SK-N-SH (cell line): ENCODE measurements around the gene TERT. TPM values are rescaled to one million over a fixed set of nuclear protein-coding genes. Genes with fewer than 3 reads are reported as not detected.

ENCODE experiments used
- CTCF ChIA-PET: fragments of 300-600, 350-600 bp; formaldehyde crosslinking; extraction: SDS; loops from one replicate; lab custom pipeline; 2021; lab: Yijun Ruan, JAX
- POLR2A ChIA-PET: fragments of 350-600 bp; sonication (Branson Sonifier 250); formaldehyde crosslinking; extraction: SDS; loops from one replicate; lab custom pipeline; 2020; ENCODE audit warnings: antibody characterized with exemption, inconsistent platforms; lab: Yijun Ruan, JAX
- DNase-seq: peaks from one replicate; pipeline ENCODE4 v3.0.0; 2012
- H2AFZ ChIP-seq: fragments of 200-600 bp; sonication (generic); 2 replicates; pipeline ENCODE4 v1.8.1; 2016; ENCODE audit warnings: antibody characterized with exemption, mild to moderate bottlenecking, low read depth
- H3F3A ChIP-seq: fragments of 200-600 bp; sonication (generic); replicated peaks from 2 replicates; pipeline ENCODE3; 2016; ENCODE audit warnings: antibody characterized with exemption, mild to moderate bottlenecking; ENCODE audit not compliant: insufficient read depth
- H3K27ac ChIP-seq, 2 experiments: fragments of 200-500 bp in 1 of 2; fragments of 200-600 bp in 1 of 2; sonication (Bioruptor generic) in 1 of 2; sonication (generic), shearing (Covaris generic) in 1 of 2; 2 replicates each; pipeline versions ENCODE4 v1.5.1 to v1.6.1; 2014 to 2016; ENCODE audit warnings: low read depth in 2 of 2, inconsistent platforms in 1 of 2, low read length in 1 of 2, mild to moderate bottlenecking in 1 of 2, mixed read lengths in 1 of 2
- H3K27me3 ChIP-seq: fragments of 200-600 bp; sonication (generic), shearing (Covaris generic); 2 replicates; pipeline ENCODE4 v1.6.1; 2016; ENCODE audit warnings: mixed run types; ENCODE audit not compliant: insufficient read depth
- H3K36me3 ChIP-seq, 2 experiments: fragments of 200-500 bp in 1 of 2; fragments of 200-600 bp in 1 of 2; sonication (Bioruptor generic) in 1 of 2; sonication (generic) in 1 of 2; replicated peaks in 1 of 2; 2 replicates each; pipeline versions ENCODE3 to v1.5.1; 2014 to 2016; ENCODE audit warnings: low read length in 1 of 2, mild to moderate bottlenecking in 1 of 2; ENCODE audit not compliant: insufficient read depth in 2 of 2, control insufficient read depth in 1 of 2
- H3K4me1 ChIP-seq, 2 experiments: fragments of 200-500 bp in 1 of 2; fragments of 200-600 bp in 1 of 2; sonication (Bioruptor generic) in 1 of 2; sonication (generic), shearing (Covaris generic) in 1 of 2; 2 replicates each; pipeline versions ENCODE4 v1.5.1 to v1.6.1; 2014 to 2016; ENCODE audit warnings: low read depth in 1 of 2, low read length in 1 of 2, mixed run types in 1 of 2; ENCODE audit not compliant: insufficient read depth in 2 of 2, control insufficient read depth in 1 of 2
- H3K4me2 ChIP-seq: fragments of 200-600 bp; sonication (generic), shearing (Covaris generic); 2 replicates; pipeline ENCODE4 v1.6.1; 2017; ENCODE audit warnings: mixed run types
- H3K4me3 ChIP-seq, 2 experiments: fragments of 200-500 bp in 1 of 2; fragments of 200-600 bp in 1 of 2; sonication (Bioruptor generic) in 1 of 2; sonication (generic), shearing (Covaris generic) in 1 of 2; 2 replicates each; pipeline versions ENCODE4 v1.5.1 to v1.8.1; 2014 to 2016; ENCODE audit warnings: low read depth in 2 of 2, inconsistent platforms in 1 of 2, low read length in 1 of 2, mild to moderate bottlenecking in 1 of 2, mixed read lengths in 1 of 2, moderate library complexity in 1 of 2
- H3K79me2 ChIP-seq: fragments of 200-600 bp; sonication (generic); 2 replicates; pipeline ENCODE4 v1.8.1; 2017; ENCODE audit warnings: mild to moderate bottlenecking; ENCODE audit not compliant: insufficient read depth
- H3K9ac ChIP-seq: fragments of 200-600 bp; sonication (generic); 2 replicates; pipeline ENCODE4 v1.6.1; 2017; ENCODE audit warnings: mixed run types
- H3K9me2 ChIP-seq: fragments of 200-600 bp; sonication (generic); 2 replicates; pipeline ENCODE4 v1.6.1; 2017; ENCODE audit warnings: mixed run types
- H3K9me3 ChIP-seq: fragments of 200-600 bp; sonication (generic); 2 replicates; pipeline ENCODE4 v1.6.1; 2017; ENCODE audit warnings: mixed run types, mild to moderate bottlenecking, moderate library complexity
- H4K20me1 ChIP-seq: fragments of 200-600 bp; sonication (generic); 2 replicates; pipeline ENCODE4 v1.6.1; 2017; ENCODE audit warnings: mild to moderate bottlenecking, mixed run types; ENCODE audit not compliant: insufficient read depth
- EP300 ChIP-seq, 2 experiments: IDR thresholded peaks; 2 replicates each; pipeline versions ENCODE4 v1.4.0 to v1.6.1; 2012; ENCODE audit warnings: borderline replicate concordance in 1 of 2, low read depth in 1 of 2, low read length in 1 of 2
- EZH2phosphoT487 ChIP-seq: fragments of 200-600 bp; sonication (generic); IDR thresholded peaks from 2 replicates; pipeline ENCODE4 v1.6.1; 2017; ENCODE audit warnings: low read depth, mixed run types, mild to moderate bottlenecking, antibody characterized with exemption, moderate library complexity, borderline replicate concordance
- FOSL2 ChIP-seq: IDR thresholded peaks from 2 replicates; pipeline ENCODE4 v1.4.0; 2012; ENCODE audit warnings: low read depth, mild to moderate bottlenecking, moderate library complexity, borderline replicate concordance
- GATA2 ChIP-seq: sonication (generic); formaldehyde crosslinking; IDR thresholded peaks from 2 replicates; pipeline ENCODE4 v1.5.0; 2020; ENCODE audit warnings: mild to moderate bottlenecking, missing genetic modification reagents
- NFIC ChIP-seq: IDR thresholded peaks from 2 replicates; pipeline ENCODE4 v1.4.0; 2012; ENCODE audit warnings: borderline replicate concordance
- RFX5 ChIP-seq: IDR thresholded peaks from 2 replicates; pipeline ENCODE4 v1.6.1; 2012; ENCODE audit warnings: mild to moderate bottlenecking, improper control_type of control experiment, low read length
- RXRA ChIP-seq: IDR thresholded peaks from 2 replicates; pipeline ENCODE4 v1.4.0; 2012; ENCODE audit warnings: low read depth, mild to moderate bottlenecking, borderline replicate concordance
- SIN3A ChIP-seq: IDR thresholded peaks from 2 replicates; pipeline ENCODE4 v1.6.1; 2012; ENCODE audit warnings: low read depth, mild to moderate bottlenecking, low read length, moderate library complexity, borderline replicate concordance
- TAF1 ChIP-seq: IDR thresholded peaks from 2 replicates; pipeline ENCODE4 v1.6.1; 2012; ENCODE audit warnings: low read depth, mild to moderate bottlenecking, low read length, moderate library complexity, borderline replicate concordance
- TCF12 ChIP-seq: IDR thresholded peaks from 2 replicates; pipeline ENCODE4 v1.4.0; 2012
- YY1 ChIP-seq: IDR thresholded peaks from 2 replicates; pipeline ENCODE4 v1.4.0; 2012; ENCODE audit warnings: low read depth, mild to moderate bottlenecking
- WGBS: methylation state at CpG from one replicate; pipeline ENCODE4 v1.1.6; 2017; ENCODE audit warnings: low lambda C conversion rate; 5-methylcytosine and 5-hydroxymethylcytosine counted together
- polyA plus RNA-seq, 3 experiments: library from polyadenylated mRNA; depleted of rRNA; stranded (reverse); fragments of >200 nt; gene quantifications; 2 replicates each; pipeline ENCODE4 v1.2.3, GENCODE V29; 2012
- TF ChIP-seq, protein P1 (sequence below): fragments of 150-350 bp; IDR thresholded peaks from 2 replicates; pipeline ENCODE4 v1.6.1; 2017; ENCODE audit warnings: antibody characterized with exemption, low read length, low read depth, borderline replicate concordance
- TF ChIP-seq, protein P2 (sequence below): fragments of 200-600 bp; sonication (generic); IDR thresholded peaks from 2 replicates; pipeline ENCODE4 v1.6.1; 2017; ENCODE audit warnings: antibody characterized with exemption, mild to moderate bottlenecking, moderate library complexity
- TF ChIP-seq, protein P3 (sequence below): IDR thresholded peaks from 2 replicates; pipeline ENCODE4; 2012

Gene TERT
- polyA plus RNA-seq, 1 of the 3 experiments (the other 2 are of a cell fraction): 2.4 TPM

DNA sequence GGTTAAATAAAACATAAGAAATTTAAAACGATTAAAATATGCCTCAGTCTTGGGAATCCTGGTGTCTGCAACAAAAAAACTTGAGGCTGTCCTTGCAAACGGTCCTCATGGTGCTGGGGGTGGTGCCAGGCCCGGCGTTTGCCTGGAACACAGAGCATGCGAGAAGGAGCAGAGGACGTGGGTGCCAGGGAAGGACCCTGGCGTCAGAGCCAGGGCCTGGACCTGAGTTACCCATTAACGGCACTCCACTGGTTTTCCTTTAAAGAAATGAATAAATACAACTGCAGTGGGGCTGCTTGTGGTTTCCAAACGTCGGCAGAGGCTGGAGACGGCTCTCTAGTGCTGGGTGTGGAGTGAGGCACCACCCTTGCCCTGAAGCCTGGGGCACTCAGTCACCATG, 69.8 kb downstream of the TERT start, which contains the start of gene SLC6A18:
Gene SLC6A18 (plus strand): TSS at position 301 of the 400 bp plus-strand sequence. CDS start 97 bp downstream, at position 398.
- no peaks in the 10 kb centered on the region for H3K36me3 ChIP-seq
- WGBS: 28% methylated on average over 11 of the region's 11 CpGs
- H3K79me2 ChIP-seq: no peaks in the 10 kb centered on the region
- H3F3A ChIP-seq: peaks cover 6% of the 10 kb centered on the region
- H3K27me3 ChIP-seq: peaks cover 19% of the 10 kb centered on the region; the same call in 1 of the 2 replicates
- H2AFZ ChIP-seq: no peak within 1 kb of the TSS
- no peaks in the 10 kb centered on the region for H3K4me1 ChIP-seq
- H3K4me2 ChIP-seq: no peak within 1 kb of the TSS
- no peak within 1 kb of the TSS for H3K9ac ChIP-seq
- CTCF ChIA-PET: no interaction called here
- H3K9me3 ChIP-seq: no peaks in the 10 kb centered on the region
- no peak within 1 kb of the TSS for H3K27ac ChIP-seq
- TF ChIP-seq YY1 (no peak), GATA2 (CRISPR knock-in tag) (no peak)
- TF ChIP-seq, protein P1, sequence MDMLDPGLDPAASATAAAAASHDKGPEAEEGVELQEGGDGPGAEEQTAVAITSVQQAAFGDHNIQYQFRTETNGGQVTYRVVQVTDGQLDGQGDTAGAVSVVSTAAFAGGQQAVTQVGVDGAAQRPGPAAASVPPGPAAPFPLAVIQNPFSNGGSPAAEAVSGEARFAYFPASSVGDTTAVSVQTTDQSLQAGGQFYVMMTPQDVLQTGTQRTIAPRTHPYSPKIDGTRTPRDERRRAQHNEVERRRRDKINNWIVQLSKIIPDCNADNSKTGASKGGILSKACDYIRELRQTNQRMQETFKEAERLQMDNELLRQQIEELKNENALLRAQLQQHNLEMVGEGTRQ: no peak
- TF ChIP-seq, all 33 proteins: peak for 0
- POLR2A ChIA-PET: no interaction called here
- DNase-seq: no peak
- Histone ChIP-seq H4K20me1 (no peaks in the 10 kb centered on the region), H3K4me3 (no peak within 1 kb of the TSS), H3K9me2 (no peaks in the 10 kb centered on the region)

DNA sequence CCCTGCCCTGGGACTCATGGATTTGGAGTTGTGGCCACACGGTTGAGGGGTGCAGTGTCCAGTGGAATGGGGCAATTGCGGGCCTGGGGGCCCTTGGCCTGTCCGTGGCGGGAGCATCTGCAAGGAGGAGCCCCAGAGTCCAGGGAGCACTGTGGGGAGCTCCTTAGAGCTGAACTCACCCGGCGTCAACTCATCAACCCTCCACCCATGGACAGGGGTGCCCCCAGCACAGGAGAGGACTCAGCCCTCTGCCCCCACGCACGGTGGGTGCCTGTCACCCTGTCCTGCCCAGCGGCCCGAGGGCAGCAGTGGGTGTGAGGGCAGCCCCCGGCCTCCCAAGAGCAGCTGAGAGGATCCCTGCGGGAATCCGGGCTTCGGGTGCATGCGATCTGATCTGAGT, 70.2 kb downstream of the TERT start:
- Histone ChIP-seq H3K4me2 (no peak overlapping the region), H3K79me2 (no peaks in the 10 kb centered on the region), H3K4me3 (no peak overlapping the region), H2AFZ (no peak overlapping the region), H3K27me3 (peaks cover 16% of the 10 kb centered on the region; the same call in 1 of the 2 replicates), H3K4me1 (no peaks in the 10 kb centered on the region), H4K20me1 (no peaks in the 10 kb centered on the region), H3K9me2 (no peaks in the 10 kb centered on the region), H3K27ac (no peak overlapping the region), H3K9me3 (no peaks in the 10 kb centered on the region), H3K9ac (no peak overlapping the region), H3F3A (peaks cover 6% of the 10 kb centered on the region), H3K36me3 (no peaks in the 10 kb centered on the region)
- TF ChIP-seq FOSL2: no peak
- TF ChIP-seq, protein P2, sequence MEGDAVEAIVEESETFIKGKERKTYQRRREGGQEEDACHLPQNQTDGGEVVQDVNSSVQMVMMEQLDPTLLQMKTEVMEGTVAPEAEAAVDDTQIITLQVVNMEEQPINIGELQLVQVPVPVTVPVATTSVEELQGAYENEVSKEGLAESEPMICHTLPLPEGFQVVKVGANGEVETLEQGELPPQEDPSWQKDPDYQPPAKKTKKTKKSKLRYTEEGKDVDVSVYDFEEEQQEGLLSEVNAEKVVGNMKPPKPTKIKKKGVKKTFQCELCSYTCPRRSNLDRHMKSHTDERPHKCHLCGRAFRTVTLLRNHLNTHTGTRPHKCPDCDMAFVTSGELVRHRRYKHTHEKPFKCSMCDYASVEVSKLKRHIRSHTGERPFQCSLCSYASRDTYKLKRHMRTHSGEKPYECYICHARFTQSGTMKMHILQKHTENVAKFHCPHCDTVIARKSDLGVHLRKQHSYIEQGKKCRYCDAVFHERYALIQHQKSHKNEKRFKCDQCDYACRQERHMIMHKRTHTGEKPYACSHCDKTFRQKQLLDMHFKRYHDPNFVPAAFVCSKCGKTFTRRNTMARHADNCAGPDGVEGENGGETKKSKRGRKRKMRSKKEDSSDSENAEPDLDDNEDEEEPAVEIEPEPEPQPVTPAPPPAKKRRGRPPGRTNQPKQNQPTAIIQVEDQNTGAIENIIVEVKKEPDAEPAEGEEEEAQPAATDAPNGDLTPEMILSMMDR: no peak
- TF ChIP-seq TAF1: no peak
- TF ChIP-seq RXRA: no peak
- TF ChIP-seq EP300 (IDR thresholded peaks at IDR 0.05; ENCODE audit: borderline replicate concordance in 1 of 2, low read depth in 1 of 2, low read length in 1 of 2): no peak
- no peak for TF ChIP-seq NFIC
- no peak for TF ChIP-seq RFX5
- TF ChIP-seq, protein P3, sequence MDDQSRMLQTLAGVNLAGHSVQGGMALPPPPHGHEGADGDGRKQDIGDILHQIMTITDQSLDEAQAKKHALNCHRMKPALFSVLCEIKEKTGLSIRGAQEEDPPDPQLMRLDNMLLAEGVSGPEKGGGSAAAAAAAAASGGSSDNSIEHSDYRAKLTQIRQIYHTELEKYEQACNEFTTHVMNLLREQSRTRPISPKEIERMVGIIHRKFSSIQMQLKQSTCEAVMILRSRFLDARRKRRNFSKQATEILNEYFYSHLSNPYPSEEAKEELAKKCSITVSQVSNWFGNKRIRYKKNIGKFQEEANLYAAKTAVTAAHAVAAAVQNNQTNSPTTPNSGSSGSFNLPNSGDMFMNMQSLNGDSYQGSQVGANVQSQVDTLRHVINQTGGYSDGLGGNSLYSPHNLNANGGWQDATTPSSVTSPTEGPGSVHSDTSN: no peak
- TF ChIP-seq TCF12: no peak
- no peak for TF ChIP-seq SIN3A
- TF ChIP-seq EZH2phosphoT487: no peak
- ChIA-PET POLR2A (no interaction called here), CTCF (interaction anchor here (1.1 kb wide), 1 partner anchor 16 kb away, joined by 5 read pairs; no protein-coding TSS in a partner anchor)
- no peak for DNase-seq
- whole genome bisulfite sequencing: 9% methylated on average over 6 of the region's 15 CpGs
